ENCODE results near the gene SPATA2L. TPM values are rescaled to one million over a fixed set of nuclear protein-coding genes. Genes with fewer than 3 reads are reported as not detected.

The SPATA2L gene
- polyA plus RNA-seq, 1 experiment, result 2.6 TPM

DNA sequence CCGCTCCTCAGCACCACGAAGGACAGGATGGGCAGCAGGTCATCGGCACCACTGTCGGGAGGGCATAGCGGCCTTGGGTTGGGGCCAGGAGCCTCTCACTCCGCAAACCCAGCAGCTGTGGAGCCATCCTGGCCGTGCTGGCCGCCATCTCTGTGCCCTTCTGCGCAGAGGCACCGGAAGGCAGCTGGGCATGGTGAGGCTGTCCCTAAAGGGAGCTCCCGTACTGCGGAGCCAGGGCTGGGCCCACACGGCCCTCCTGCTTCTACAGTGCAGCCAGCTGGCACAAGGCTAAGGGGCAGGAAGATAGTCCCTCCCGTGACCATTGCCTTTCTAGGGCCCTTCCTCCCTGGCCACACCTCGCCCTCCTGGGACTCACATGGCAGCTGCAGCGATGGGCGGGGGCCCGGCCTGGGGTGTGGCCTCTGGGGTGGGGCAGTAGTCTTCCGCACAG is 7.0 kb upstream of the SPATA2L start:
- no peak overlapping the region for H3K27ac ChIP-seq (ENCODE audit: low read depth, low read length)
- no peaks in the 10 kb centered on the region for H3K27me3 ChIP-seq (ENCODE audit: control insufficient read depth, insufficient read depth, low read length)
- no peaks in the 10 kb centered on the region; the same call in 1 of the 2 replicates for H3K9me3 ChIP-seq (ENCODE audit: control insufficient read depth, insufficient read depth, low read length)
- POLR2A ChIA-PET, result interaction anchor here (0.6 to 1.0 kb wide), 2 partner anchors 8 to 22 kb away, joined by 4 to 5 read pairs; partner anchors contain the start of gene CDK10
- TF ChIP-seq CTCF (IDR thresholded peaks at IDR 0.05; ENCODE audit: low read depth, low read length), result no peak
- CTCF ChIA-PET, result interaction anchor here (1.0 kb wide), 1 partner anchor 8 kb away, joined by 4 read pairs; no protein-coding TSS in a partner anchor
- DNase-seq (ENCODE audit: low read depth, low spot score), result no peak
- no peak overlapping the region for H3K4me3 ChIP-seq (ENCODE audit: low read depth, low read length)

DNA sequence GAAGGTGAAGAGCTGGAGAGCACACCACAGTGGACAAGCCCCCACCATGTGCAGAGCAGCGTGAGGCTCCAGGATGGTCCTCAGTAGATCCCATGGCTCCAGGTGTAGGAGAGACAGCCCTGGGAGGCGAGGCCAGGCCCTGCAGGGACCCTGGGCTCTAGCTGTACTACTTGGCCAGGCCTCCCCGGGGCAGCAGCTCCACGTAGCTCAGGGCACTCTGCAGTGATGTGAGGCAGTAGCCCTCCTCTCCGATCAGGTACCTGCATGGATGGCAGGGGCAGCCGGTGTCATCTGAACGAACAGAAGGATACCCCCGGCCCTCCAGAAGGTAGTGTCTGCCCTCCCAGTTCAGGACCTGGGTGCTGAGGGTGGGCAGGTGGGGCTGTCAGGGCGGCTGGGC is 6.2 kb upstream of the SPATA2L start:
- CTCF ChIA-PET, result interaction anchor here (5.2 kb wide), 1 partner anchor 153 kb away, joined by 42 read pairs; no protein-coding TSS in a partner anchor

GRCh38 chr16:89706518-89707260 is 5.2 kb upstream of the SPATA2L start:
- POLR2A ChIA-PET, result interaction anchor here (0.6 to 1.0 kb wide), 4 partner anchors 10 to 36 kb away, joined by 3 to 5 read pairs (median 4); partner anchors contain the start of gene VPS9D1
- Histone ChIP-seq H3K4me3 (ENCODE audit: low read depth, low read length) (no peak overlapping the region), H3K27ac (ENCODE audit: low read depth, low read length) (no peak overlapping the region), H3K27me3 (ENCODE audit: control insufficient read depth, insufficient read depth, low read length) (no peaks in the 10 kb centered on the region), H3K9me3 (ENCODE audit: control insufficient read depth, insufficient read depth, low read length) (no peaks in the 10 kb centered on the region; the same call in 1 of the 2 replicates)
- TF ChIP-seq CTCF (IDR thresholded peaks at IDR 0.05; ENCODE audit: low read depth, low read length), result no peak
- DNase-seq (ENCODE audit: low read depth, low spot score), result no peak
- CTCF ChIA-PET, result interaction anchor here (0.6 to 5.2 kb wide), 16 partner anchors 8 to 212 kb away, joined by 3 to 42 read pairs (median 4); partner anchors contain the start of genes MC1R and VPS9D1

More for the DNA sequence above, 6.2 kb upstream of the SPATA2L start:
- POLR2A ChIA-PET, result no interaction called here
- Histone ChIP-seq H3K27ac (ENCODE audit: low read depth, low read length) (no peak overlapping the region), H3K27me3 (ENCODE audit: control insufficient read depth, insufficient read depth, low read length) (no peaks in the 10 kb centered on the region), H3K4me3 (ENCODE audit: low read depth, low read length) (no peak overlapping the region), H3K9me3 (ENCODE audit: control insufficient read depth, insufficient read depth, low read length) (no peaks in the 10 kb centered on the region; the same call in 1 of the 2 replicates)
- no peak for DNase-seq (ENCODE audit: low read depth, low spot score)
- no peak for TF ChIP-seq CTCF (IDR thresholded peaks at IDR 0.05; ENCODE audit: low read depth, low read length)

DNA sequence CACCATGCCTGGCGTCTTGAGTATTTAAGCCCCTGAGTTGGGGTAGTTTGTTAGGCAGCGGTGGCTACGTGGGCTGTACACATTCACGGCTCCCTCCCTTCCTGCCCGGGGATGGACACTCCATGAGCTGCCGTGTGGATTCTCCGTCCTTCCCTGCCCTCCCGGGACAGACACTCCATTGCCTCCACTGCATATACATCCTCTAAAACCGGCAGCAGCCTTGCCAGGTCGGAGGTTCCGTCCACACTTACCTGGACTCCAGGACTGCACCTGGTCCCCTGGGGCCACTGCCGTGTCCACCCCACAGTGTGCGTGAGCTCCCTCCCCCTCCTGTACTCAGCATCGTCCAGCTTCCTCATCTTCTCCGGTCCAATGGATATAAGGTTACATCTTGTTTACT is 3.5 kb upstream of the SPATA2L start:
- Histone ChIP-seq H3K9me3 (ENCODE audit: control insufficient read depth, insufficient read depth, low read length) (no peaks in the 10 kb centered on the region; the same call in 1 of the 2 replicates), H3K4me3 (ENCODE audit: low read depth, low read length) (no peak overlapping the region), H3K27me3 (ENCODE audit: control insufficient read depth, insufficient read depth, low read length) (no peaks in the 10 kb centered on the region), H3K27ac (ENCODE audit: low read depth, low read length) (no peak overlapping the region)
- DNase-seq (ENCODE audit: low read depth, low spot score), result no peak
- POLR2A ChIA-PET, result no interaction called here
- no peak for TF ChIP-seq CTCF (IDR thresholded peaks at IDR 0.05; ENCODE audit: low read depth, low read length)
- CTCF ChIA-PET, result interaction anchor here (1.0 to 5.2 kb wide), 5 partner anchors 9 to 159 kb away, joined by 3 to 42 read pairs (median 6); no protein-coding TSS in a partner anchor

- no peak for TF ChIP-seq CTCF (IDR thresholded peaks at IDR 0.05; ENCODE audit: low read depth, low read length)
- DNase-seq (ENCODE audit: low read depth, low spot score), result no peak
- ChIA-PET CTCF (interaction anchor here (0.5 to 5.2 kb wide), 4 partner anchors 108 to 160 kb away, joined by 3 to 42 read pairs (median 5); no protein-coding TSS in a partner anchor), POLR2A (interaction anchor here (0.5 kb wide), 1 partner anchor 218 kb away, joined by 3 read pairs; no protein-coding TSS in a partner anchor)
- Histone ChIP-seq H3K9me3 (ENCODE audit: control insufficient read depth, insufficient read depth, low read length) (no peaks in the 10 kb centered on the region; the same call in 1 of the 2 replicates), H3K27ac (ENCODE audit: low read depth, low read length) (no peak overlapping the region), H3K27me3 (ENCODE audit: control insufficient read depth, insufficient read depth, low read length) (no peaks in the 10 kb centered on the region), H3K4me3 (ENCODE audit: low read depth, low read length) (no peak overlapping the region)
Measured at GRCh38 chr16:89704281-89704680, 2.8 kb upstream of the SPATA2L start.

Measured in AG04450 (cell line).